NCI-H2196 (cell line): ENCODE results near the gene DDX49.

Experiments used
- DNase-seq: peaks from one replicate; lab custom pipeline; 2025; ENCODE audit not compliant: unreplicated experiment; lab: John Stamatoyannopoulos, UW

DDX49 gene

DNA sequence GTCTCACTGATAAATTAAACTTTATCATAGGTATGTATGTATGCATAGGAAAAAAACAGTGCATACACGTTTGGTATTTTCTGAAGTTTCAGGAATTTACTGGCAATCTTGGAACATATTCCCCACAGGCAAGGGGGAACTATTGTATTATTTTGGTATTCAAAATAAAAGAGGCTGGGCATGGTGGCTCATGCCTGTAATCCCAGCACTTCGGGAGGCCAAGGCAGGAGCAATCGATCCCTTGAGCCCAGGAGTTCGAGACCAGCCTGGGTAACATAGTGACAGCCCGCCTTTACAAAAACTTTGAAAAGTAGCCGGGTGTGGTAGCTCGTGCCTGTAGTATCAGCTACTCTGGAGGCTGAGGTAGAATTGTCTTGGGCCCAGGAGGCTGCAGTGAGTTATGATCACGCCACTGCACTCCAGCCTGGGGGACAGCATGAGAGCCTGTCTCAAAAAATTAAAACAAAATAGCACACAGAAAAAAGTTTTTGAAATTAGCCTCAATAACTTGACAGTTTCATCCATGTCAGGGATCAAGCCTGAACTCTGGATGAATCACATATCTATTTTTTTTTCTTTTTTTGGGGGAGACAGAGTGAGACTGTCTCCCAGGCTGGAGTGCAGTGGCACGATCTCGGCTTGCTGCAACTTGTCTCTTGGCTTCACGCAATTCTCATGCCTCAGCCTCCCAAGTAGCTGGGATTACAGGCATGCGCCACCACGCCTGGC is 50.6 kb downstream of the DDX49 start:
- no peak for DNase-seq

DNA sequence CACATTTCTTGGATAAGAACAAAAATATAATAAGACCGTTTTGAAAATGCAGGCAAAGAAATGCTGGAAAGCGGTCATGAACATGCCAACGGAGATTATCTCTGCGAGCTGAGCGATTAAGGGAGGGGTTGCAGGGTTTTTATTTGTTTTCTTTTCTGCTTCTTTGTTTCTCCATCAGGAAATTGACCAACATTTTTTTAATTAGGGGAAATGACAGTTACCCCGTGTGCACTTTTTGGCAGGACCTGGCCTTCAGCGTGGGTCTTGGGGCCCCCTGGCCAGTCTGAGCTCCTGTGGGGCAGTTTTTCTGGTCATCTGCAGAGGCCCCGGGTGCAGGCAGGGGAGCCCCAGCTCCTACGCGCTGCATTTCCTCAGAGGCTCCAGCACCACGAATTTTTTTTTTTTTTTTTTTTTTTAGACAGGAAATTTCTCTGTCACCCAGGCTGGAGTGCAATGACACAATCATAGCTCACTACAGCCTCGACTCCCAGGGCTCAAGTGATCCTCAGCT is 52.8 kb downstream of the DDX49 start:
- DNase-seq = no peak

DNA sequence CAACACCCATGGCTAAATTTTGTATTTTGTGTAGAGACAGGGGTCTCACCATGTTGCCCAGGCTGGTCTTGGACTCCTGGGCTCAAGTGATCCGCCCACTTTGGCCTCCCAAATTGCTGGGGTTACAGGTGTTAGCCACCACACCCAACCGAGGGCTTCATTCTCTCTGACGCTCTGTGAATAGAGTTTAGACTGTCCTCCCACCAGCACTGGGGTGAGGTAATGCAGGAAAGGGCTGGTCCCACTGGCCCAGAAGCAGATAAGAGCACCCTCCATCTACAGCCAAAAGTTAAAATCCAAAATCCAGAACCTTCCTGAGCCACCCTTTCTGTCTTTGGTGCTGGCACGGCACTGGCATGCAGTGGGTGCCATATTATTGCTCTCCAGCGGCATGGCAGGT is 53.3 kb downstream of the DDX49 start:
- DNase-seq = no peak

DNA sequence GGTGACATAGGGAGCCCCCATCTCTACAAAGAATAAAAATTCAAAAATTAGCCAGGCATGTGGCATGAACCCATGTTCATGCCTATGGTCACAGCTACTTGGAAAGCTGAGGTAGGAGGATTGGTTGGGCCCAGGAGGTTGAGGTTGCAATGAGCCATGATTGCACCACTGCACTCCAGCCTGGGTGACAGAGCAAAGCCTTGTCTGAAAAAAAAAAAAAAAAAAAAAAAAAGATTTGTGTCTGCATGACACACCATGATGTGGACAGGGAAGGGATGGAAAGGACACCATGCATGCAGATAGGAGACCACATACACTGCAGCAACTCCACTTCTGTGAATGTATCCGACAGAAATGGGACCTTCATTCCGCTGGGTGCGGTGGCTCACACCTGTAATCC is 55.5 kb downstream of the DDX49 start:
- DNase-seq = no peak

DNA sequence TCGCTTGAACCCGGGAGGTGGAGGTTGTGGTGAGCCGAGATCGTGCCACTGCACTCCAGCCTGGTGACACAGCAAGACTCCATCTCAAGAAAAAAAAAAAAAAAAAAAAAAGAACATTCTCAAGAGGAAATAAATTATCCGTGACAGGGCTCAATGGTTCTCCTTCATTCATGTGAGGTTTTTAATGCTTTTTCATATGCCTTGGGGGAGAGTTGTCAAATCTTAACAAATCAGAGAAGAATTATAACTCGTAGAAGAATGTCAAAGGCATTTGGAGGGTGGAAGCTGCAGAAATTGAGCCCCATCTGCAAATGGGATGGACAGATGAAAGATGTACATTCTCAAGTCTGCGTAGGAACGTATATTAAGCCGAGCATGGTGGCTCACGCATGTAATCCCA is 56.4 kb downstream of the DDX49 start:
- no peak for DNase-seq
